Activated B cell treated with CpG ODN at 0.5 μM for 24 hours (primary cell): ENCODE results near the gene TSC1. TPM values are rescaled to one million over a fixed set of nuclear protein-coding genes. Genes with fewer than 3 reads are reported as not detected.

Source experiments
- ATAC-seq: fragments of 200-7000 bp; cut with Tn5 transposase; one replicate; pipeline ENCODE4 v1.10.0; 2021; ENCODE audit warnings: low read depth, mild to moderate bottlenecking, moderate library complexity
- CTCF ChIA-PET: fragments of 350-600 bp; sonication (Branson Sonifier 250); formaldehyde crosslinking; loops from one replicate; lab custom pipeline; 2021; ENCODE audit warnings: antibody characterized with exemption; lab: Charles Lee
- POLR2A ChIA-PET: fragments of 350-600 bp; sonication (Branson Sonifier 250); formaldehyde crosslinking; loops from one replicate; lab custom pipeline; 2021; ENCODE audit warnings: antibody characterized with exemption; lab: Charles Lee
- DNase-seq: peaks from one replicate; pipeline ENCODE4 v3.0.0; 2022
- H3K27ac Mint-ChIP-seq: one replicate; pipeline ENCODE4 v1.8.0; 2020; ENCODE audit warnings: mixed read lengths
- H3K27me3 Mint-ChIP-seq: one replicate; pipeline ENCODE4 v1.8.0; 2021; ENCODE audit warnings: mixed read lengths
- H3K36me3 Mint-ChIP-seq: one replicate; pipeline ENCODE4 v1.8.0; 2021; ENCODE audit warnings: low read depth, mixed read lengths
- H3K4me1 Mint-ChIP-seq: one replicate; pipeline ENCODE4 v1.8.0; 2021; ENCODE audit warnings: mixed read lengths
- H3K4me3 Mint-ChIP-seq: one replicate; pipeline ENCODE4 v1.8.0; 2020; ENCODE audit warnings: mild to moderate bottlenecking, mixed read lengths
- H3K9me3 Mint-ChIP-seq: one replicate; pipeline ENCODE4 v1.8.0; 2020; ENCODE audit warnings: mixed read lengths
- intact Hi-C: fragments of 100-400 bp; cut with micrococcal nuclease; formaldehyde crosslinking; loops from one replicate; pipeline ENCODE4 v1.15.1; 2024
- total RNA-seq: library from RNA; stranded (reverse); gene quantifications from 2 replicates; pipeline ENCODE4 v1.2.3, GENCODE V29; 2022
- TF ChIP-seq, protein P1 (sequence below): fragments of 200-600 bp; IDR thresholded peaks from one replicate; pipeline ENCODE4 v1.8.0; 2022; ENCODE audit warnings: antibody characterized with exemption, mild to moderate bottlenecking

TSC1 gene
- total RNA-seq, 1 donor from 2014 or later: 61.4 TPM

DNA sequence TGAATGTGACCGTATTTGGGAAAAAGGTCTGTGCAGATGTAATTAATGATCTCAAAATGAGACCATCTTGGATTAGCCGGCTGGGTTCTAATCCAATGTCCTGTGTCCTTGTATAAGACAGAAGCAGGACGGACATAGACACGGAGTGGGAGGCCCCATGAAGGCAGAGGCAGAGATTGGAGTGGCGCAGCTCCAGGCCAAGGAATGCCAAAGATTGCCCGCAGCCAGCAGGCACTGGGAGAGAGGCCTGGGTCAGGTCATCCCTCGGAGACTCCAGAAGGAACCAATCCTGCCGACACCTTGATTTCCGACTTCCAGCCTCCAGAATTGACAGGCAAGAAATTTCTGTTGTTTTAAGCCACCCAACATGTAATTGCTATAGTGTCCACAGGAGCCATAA lies 21.1 kb upstream of the TSC1 start:
- H3K27ac Mint-ChIP-seq: no peak overlapping the region

DNA sequence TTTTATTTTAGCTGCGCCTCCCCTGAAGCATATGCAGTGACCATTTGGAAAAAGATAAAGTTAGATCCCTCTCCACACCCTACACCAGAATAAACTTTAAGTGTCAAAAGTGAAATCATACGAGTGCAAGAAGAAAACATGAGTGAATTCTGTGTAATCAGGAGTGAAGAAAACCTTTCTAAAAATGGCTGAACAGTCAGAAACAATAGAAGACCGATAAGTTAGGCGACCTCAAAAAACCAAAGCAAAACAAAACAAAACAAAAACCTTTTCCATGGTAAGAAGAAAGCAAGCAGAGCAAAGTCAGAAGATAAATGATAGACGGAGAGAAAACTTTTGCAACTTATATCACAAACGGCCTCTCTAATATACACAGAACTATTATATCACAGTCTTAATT lies 16.6 kb upstream of the TSC1 start:
- TF ChIP-seq, protein P1, sequence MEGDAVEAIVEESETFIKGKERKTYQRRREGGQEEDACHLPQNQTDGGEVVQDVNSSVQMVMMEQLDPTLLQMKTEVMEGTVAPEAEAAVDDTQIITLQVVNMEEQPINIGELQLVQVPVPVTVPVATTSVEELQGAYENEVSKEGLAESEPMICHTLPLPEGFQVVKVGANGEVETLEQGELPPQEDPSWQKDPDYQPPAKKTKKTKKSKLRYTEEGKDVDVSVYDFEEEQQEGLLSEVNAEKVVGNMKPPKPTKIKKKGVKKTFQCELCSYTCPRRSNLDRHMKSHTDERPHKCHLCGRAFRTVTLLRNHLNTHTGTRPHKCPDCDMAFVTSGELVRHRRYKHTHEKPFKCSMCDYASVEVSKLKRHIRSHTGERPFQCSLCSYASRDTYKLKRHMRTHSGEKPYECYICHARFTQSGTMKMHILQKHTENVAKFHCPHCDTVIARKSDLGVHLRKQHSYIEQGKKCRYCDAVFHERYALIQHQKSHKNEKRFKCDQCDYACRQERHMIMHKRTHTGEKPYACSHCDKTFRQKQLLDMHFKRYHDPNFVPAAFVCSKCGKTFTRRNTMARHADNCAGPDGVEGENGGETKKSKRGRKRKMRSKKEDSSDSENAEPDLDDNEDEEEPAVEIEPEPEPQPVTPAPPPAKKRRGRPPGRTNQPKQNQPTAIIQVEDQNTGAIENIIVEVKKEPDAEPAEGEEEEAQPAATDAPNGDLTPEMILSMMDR: no peak

More for the DNA sequence above, 21.1 kb upstream of the TSC1 start:
- ChIA-PET POLR2A (no interaction called here), CTCF (no interaction called here)
- Mint-ChIP-seq H3K9me3 (no peaks in the 10 kb centered on the region), H3K36me3 (no peaks in the 10 kb centered on the region), H3K4me3 (no peak overlapping the region), H3K27me3 (peaks cover 11% of the 10 kb centered on the region), H3K4me1 (no peaks in the 10 kb centered on the region)
- intact Hi-C loops: no loop called here
- ATAC-seq: no peak
- no peak for DNase-seq
- TF ChIP-seq, protein P1: no peak

DNA sequence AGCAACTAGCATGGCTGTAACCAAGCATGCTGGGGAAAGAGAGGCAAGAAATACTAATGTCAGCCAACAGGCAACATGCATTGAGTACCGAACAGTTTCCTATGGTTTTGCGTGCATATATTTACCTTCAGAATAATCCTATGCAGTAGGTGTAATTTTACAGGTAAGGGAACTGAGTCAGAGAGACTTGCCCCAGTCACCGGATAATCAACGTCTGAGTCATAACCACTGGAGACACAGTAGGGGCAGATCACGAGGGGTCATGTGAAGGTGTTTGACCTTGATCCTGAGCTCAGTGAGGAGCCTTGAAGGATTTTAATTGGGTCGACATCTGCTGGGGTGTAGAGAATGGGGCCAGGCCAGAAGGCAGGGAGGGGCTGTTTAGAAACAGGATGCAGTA lies 13.4 kb upstream of the TSC1 start:
- DNase-seq: no peak
- Mint-ChIP-seq H3K27me3 (peaks cover 8% of the 10 kb centered on the region), H3K36me3 (peaks cover 4% of the 10 kb centered on the region), H3K9me3 (peaks cover 12% of the 10 kb centered on the region), H3K4me1 (no peaks in the 10 kb centered on the region), H3K27ac (no peak overlapping the region), H3K4me3 (no peak overlapping the region)
- POLR2A ChIA-PET: no interaction called here
- ATAC-seq: no peak
- CTCF ChIA-PET: no interaction called here
- intact Hi-C loops: no loop called here
- TF ChIP-seq, protein P1: no peak

More for the DNA sequence above, 16.6 kb upstream of the TSC1 start:
- POLR2A ChIA-PET: no interaction called here
- H3K27ac Mint-ChIP-seq: no peak overlapping the region
- CTCF ChIA-PET: no interaction called here
- no peak overlapping the region for H3K4me3 Mint-ChIP-seq
- no peaks in the 10 kb centered on the region for H3K4me1 Mint-ChIP-seq
- ATAC-seq (no peak), DNase-seq (no peak)
- H3K36me3 Mint-ChIP-seq: peaks cover 4% of the 10 kb centered on the region
- intact Hi-C loops: no loop called here
- peaks cover 6% of the 10 kb centered on the region for H3K9me3 Mint-ChIP-seq
- H3K27me3 Mint-ChIP-seq: peaks cover 8% of the 10 kb centered on the region

DNA sequence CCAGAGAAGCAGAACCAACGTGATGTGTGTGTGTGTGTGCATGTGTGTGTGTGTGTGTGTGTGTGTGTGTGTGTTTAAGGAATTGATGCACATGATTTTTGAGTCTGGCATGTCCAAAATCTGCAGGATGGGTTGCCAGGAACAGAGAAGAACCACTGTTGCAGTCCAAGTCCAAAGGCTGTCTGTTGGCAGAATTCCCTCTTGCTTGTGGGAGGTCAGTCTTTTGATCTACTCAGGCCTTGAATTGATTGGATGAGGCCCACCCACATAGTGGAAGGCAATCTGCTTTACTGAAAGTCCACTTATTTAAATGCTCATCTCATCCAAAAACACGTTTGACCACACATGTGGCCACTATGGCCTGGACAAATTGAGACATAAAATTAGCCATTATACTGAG lies 11.4 kb upstream of the TSC1 start:
- H3K36me3 Mint-ChIP-seq: peaks cover 4% of the 10 kb centered on the region
- no peak overlapping the region for H3K4me3 Mint-ChIP-seq
- peaks cover 5% of the 10 kb centered on the region for H3K27me3 Mint-ChIP-seq
- no peaks in the 10 kb centered on the region for H3K4me1 Mint-ChIP-seq
- DNase-seq: no peak
- intact Hi-C loops: no loop called here
- H3K9me3 Mint-ChIP-seq: peaks cover 12% of the 10 kb centered on the region
- ATAC-seq: no peak
- TF ChIP-seq, protein P1: no peak
- ChIA-PET POLR2A (interaction anchor here (1.0 kb wide), 1 partner anchor 11 kb away, joined by 4 read pairs; no protein-coding TSS in a partner anchor), CTCF (no interaction called here)
- H3K27ac Mint-ChIP-seq: no peak overlapping the region

DNA sequence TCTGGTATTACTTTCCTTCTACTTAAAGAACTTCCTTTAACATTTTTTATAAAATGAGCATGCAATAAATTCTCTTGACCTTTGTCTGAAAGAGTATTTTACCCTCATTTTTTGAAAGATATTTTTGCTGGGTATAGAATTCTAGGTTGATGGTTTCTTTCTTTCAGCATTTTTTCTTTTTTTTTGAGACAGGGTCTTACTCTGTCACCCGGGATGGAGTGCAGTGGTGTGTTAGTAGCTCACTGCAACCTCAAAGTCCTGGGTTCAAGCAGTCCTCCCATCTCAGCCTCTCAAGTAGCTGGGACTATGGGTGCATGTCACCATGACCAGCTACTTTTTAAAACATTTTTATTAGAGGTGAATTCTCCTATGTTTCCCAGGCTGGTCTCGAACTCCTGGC lies 10.7 kb upstream of the TSC1 start:
- CTCF ChIA-PET: no interaction called here
- ATAC-seq (no peak), DNase-seq (no peak)
- Mint-ChIP-seq H3K9me3 (peaks cover 12% of the 10 kb centered on the region), H3K27ac (no peak overlapping the region), H3K4me3 (no peak overlapping the region), H3K27me3 (peaks cover 4% of the 10 kb centered on the region), H3K36me3 (peaks cover 4% of the 10 kb centered on the region), H3K4me1 (no peaks in the 10 kb centered on the region)
- TF ChIP-seq, protein P1: no peak
- intact Hi-C loops: no loop called here
- POLR2A ChIA-PET: interaction anchor here (1.0 kb wide), 1 partner anchor 10 kb away, joined by 4 read pairs; no protein-coding TSS in a partner anchor
